ENCODE data around the gene CCDC146. TPM values are rescaled to one million over a fixed set of nuclear protein-coding genes. Genes with fewer than 3 reads are reported as not detected.

Gene CCDC146
- total and polyA plus RNA-seq, 2 of the 13 experiments (the other 11 are each of a cell fraction or from before 2014, with no cell fraction given): 2.4 to 4.1 TPM

DNA sequence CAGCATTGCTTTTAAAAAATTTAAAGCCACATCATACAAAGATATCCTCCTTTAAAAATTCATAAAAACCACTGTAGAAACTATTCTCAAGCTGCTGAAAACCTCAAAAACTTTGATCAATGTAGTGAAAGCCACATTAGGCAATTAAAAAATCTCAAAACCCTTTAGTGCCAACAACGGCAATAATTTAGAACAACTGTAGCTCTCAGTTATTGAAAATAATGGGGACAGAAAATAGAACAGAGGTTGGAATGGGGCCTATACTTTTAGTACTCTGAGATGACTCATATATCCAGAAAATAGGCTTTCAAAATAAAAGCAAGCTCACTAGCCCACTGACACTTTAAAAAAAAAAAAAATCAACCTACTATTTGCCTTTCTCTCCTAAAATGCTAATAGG, 206.3 kb downstream of the CCDC146 start (continued):
- TF ChIP-seq, protein P1, sequence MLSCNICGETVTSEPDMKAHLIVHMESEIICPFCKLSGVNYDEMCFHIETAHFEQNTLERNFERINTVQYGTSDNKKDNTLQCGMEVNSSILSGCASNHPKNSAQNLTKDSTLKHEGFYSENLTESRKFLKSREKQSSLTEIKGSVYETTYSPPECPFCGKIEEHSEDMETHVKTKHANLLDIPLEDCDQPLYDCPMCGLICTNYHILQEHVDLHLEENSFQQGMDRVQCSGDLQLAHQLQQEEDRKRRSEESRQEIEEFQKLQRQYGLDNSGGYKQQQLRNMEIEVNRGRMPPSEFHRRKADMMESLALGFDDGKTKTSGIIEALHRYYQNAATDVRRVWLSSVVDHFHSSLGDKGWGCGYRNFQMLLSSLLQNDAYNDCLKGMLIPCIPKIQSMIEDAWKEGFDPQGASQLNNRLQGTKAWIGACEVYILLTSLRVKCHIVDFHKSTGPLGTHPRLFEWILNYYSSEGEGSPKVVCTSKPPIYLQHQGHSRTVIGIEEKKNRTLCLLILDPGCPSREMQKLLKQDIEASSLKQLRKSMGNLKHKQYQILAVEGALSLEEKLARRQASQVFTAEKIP (CRISPR knock-in tag; IDR thresholded peaks at IDR 0.05; ENCODE audit: borderline replicate concordance): no peak
- no peak for TF ChIP-seq NFIB (CRISPR knock-in tag; IDR thresholded peaks at IDR 0.05; ENCODE audit: borderline replicate concordance)
- no peak for TF ChIP-seq RBAK (CRISPR knock-in tag; IDR thresholded peaks at IDR 0.05)
- TF ChIP-seq, protein P2, sequence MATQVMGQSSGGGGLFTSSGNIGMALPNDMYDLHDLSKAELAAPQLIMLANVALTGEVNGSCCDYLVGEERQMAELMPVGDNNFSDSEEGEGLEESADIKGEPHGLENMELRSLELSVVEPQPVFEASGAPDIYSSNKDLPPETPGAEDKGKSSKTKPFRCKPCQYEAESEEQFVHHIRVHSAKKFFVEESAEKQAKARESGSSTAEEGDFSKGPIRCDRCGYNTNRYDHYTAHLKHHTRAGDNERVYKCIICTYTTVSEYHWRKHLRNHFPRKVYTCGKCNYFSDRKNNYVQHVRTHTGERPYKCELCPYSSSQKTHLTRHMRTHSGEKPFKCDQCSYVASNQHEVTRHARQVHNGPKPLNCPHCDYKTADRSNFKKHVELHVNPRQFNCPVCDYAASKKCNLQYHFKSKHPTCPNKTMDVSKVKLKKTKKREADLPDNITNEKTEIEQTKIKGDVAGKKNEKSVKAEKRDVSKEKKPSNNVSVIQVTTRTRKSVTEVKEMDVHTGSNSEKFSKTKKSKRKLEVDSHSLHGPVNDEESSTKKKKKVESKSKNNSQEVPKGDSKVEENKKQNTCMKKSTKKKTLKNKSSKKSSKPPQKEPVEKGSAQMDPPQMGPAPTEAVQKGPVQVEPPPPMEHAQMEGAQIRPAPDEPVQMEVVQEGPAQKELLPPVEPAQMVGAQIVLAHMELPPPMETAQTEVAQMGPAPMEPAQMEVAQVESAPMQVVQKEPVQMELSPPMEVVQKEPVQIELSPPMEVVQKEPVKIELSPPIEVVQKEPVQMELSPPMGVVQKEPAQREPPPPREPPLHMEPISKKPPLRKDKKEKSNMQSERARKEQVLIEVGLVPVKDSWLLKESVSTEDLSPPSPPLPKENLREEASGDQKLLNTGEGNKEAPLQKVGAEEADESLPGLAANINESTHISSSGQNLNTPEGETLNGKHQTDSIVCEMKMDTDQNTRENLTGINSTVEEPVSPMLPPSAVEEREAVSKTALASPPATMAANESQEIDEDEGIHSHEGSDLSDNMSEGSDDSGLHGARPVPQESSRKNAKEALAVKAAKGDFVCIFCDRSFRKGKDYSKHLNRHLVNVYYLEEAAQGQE (IDR thresholded peaks at IDR 0.05; ENCODE audit: borderline replicate concordance in 1 of 2, low read depth in 1 of 2, low read length in 2 of 2): no peak
- TF ChIP-seq SP140L (CRISPR knock-in tag; IDR thresholded peaks at IDR 0.05; ENCODE audit: borderline replicate concordance): no peak
- TF ChIP-seq ZBTB7A (CRISPR knock-in tag; IDR thresholded peaks at IDR 0.05): no peak
- TF ChIP-seq, protein P3, sequence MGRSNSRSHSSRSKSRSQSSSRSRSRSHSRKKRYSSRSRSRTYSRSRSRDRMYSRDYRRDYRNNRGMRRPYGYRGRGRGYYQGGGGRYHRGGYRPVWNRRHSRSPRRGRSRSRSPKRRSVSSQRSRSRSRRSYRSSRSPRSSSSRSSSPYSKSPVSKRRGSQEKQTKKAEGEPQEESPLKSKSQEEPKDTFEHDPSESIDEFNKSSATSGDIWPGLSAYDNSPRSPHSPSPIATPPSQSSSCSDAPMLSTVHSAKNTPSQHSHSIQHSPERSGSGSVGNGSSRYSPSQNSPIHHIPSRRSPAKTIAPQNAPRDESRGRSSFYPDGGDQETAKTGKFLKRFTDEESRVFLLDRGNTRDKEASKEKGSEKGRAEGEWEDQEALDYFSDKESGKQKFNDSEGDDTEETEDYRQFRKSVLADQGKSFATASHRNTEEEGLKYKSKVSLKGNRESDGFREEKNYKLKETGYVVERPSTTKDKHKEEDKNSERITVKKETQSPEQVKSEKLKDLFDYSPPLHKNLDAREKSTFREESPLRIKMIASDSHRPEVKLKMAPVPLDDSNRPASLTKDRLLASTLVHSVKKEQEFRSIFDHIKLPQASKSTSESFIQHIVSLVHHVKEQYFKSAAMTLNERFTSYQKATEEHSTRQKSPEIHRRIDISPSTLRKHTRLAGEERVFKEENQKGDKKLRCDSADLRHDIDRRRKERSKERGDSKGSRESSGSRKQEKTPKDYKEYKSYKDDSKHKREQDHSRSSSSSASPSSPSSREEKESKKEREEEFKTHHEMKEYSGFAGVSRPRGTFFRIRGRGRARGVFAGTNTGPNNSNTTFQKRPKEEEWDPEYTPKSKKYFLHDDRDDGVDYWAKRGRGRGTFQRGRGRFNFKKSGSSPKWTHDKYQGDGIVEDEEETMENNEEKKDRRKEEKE (IDR thresholded peaks at IDR 0.05): no peak
- no peak for TF ChIP-seq ARNTL (CRISPR knock-in tag; IDR thresholded peaks at IDR 0.05)
- TF ChIP-seq ZSCAN9 (CRISPR knock-in tag; IDR thresholded peaks at IDR 0.05; ENCODE audit: borderline replicate concordance): no peak
- no peak for TF ChIP-seq ZNF234 (CRISPR knock-in tag; conservative IDR thresholded peaks at IDR 0.05)
